ENCODE data around the gene DTHD1.

The DTHD1 gene

DNA sequence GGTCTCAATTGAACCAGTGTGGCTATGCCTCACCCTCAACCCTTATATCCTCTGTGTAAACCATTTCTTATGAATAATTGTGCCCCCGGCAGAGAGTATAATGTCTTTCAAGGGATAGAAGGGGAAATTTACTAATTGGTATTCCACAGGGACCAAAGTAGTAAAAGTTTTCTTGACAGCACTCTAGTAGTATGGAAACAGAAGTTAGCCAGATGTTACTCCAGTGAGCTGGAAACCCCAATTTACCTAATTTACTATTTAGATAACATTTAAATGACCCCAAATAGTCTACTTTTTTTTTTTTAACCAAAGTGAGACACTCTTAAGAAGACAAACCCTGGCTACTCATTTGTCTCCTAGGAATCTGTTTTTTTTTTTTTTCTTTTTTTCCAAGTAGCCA is 32.3 kb downstream of the DTHD1 start:
- no peak for DNase-seq (ENCODE audit: low read depth in 2 of 2)

DNA sequence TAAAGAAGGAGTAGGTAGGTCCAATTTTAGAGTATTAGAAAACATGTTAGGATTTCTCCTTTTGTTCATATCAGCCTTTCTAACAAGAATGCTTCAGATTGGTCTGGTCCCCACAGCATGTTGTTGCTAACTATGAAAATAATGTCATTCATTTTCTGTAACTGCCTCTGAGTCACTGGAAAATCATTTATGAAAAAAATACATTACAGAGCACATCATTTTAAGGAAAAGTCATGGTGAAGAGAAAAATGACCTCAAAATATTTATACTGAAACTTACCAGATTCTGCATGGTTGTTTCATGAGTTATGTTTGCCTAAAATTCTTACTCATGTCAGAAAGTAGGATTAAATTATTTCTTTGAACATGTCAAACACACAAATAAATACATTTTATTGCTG is 35.2 kb downstream of the DTHD1 start:
- DNase-seq (ENCODE audit: low read depth in 2 of 2) = no peak

- DNase-seq (ENCODE audit: low read depth in 2 of 2) = no peak
Observed at GRCh38 chr4:36317721-36318120, 36.3 kb downstream of the DTHD1 start.

- no peak for DNase-seq (ENCODE audit: low read depth in 2 of 2)
Observed at GRCh38 chr4:36320117-36320896, 38.9 kb downstream of the DTHD1 start.

DNA sequence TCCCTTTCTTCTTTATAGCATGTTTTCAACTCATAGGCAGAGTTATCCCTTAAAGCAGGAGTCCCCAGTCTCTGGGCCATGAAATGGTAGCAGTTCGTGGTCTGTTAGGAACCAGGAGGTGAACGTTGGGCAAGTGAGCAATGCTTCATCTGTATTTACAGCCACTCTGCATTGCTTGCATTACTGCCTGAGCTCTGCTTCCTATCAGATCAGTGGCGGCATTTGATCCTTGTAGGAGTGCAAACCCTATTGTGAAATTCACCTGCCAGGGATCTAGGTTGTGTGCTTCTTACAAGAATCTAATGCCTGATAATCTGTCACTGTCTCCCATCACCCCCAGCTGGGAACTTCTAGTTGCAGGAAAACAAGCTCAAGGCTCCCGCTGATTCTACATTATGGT is 39.8 kb downstream of the DTHD1 start:
- no peak for DNase-seq (ENCODE audit: low read depth in 2 of 2)

GRCh38 chr4:36322921-36323354 is 41.5 kb downstream of the DTHD1 start:
- DNase-seq (ENCODE audit: low read depth in 2 of 2) = no peak

- DNase-seq (ENCODE audit: low read depth in 2 of 2) = no peak
Observed at GRCh38 chr4:36323816-36324419, 42.5 kb downstream of the DTHD1 start.

DNA sequence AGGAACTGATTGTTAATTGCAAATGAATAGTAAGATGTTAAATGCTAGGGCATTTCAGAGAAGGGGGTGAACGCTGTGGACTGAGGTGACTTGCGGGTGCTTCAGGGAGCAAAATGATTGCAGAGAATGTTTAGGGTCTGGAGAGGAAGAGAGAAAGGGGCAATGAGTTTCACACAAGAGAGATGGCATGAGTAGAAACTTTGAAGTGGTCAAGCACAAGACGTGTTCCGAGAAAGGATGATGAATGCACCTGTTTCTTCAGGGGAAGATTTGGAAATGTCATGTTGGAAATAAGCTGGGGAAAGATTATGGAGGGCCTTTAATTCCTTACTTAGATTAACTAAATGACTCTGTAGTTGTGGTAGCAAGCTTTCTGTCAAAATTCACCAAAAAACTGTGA is 43.4 kb downstream of the DTHD1 start:
- DNase-seq (ENCODE audit: low read depth in 2 of 2) = no peak

- no peak for DNase-seq (ENCODE audit: low read depth in 2 of 2)
Observed at GRCh38 chr4:36325499-36325898, 44.1 kb downstream of the DTHD1 start.

DNA sequence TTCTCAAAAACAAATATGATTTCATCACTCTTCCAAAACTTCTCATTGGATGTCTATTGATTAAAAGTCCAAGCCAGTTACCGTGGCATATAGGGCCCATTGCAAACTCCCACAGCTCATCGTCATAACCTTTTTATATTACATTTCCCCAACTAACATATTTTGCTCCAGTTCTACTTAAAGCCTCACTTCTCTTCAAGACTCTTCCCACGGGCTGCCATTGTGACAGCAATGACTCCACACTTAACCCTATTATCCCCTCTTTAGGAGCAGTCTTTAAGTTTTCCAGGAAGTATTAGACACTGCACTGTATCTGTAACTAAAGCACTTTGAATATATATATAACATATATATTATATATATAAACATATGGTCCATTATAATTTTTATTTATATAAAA is 44.5 kb downstream of the DTHD1 start:
- no peak for DNase-seq (ENCODE audit: low read depth in 2 of 2)

DNA sequence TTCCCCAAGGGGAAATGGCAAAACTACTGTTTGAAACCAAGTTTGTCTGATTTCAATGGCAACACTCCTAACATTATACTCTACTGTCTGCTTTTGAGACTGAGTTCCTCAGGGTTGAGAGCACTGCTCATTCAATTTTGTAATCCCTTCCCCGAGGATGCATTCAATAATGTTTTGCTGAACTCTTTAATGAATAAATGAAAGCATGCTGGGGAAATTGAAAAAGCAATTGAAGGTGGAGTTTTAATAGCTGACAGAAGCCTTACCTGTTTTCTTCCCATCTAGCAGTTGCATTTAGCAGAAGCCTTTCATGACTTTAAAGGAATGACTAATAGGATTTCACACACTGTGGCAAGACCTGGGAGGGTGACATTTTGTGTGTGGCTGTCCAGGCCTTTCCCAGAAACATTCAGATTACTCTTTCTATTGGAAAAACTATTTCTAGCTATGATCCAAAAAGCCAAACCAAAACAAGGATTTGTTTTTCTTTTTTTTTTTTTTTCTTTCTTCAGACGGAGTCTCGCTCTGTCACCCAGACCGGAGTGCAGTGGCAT is 45.1 kb downstream of the DTHD1 start:
- no peak for DNase-seq (ENCODE audit: low read depth in 2 of 2)

- no peak for DNase-seq (ENCODE audit: low read depth in 2 of 2)
Observed at GRCh38 chr4:36327400-36327799, 46.0 kb downstream of the DTHD1 start.

DNA sequence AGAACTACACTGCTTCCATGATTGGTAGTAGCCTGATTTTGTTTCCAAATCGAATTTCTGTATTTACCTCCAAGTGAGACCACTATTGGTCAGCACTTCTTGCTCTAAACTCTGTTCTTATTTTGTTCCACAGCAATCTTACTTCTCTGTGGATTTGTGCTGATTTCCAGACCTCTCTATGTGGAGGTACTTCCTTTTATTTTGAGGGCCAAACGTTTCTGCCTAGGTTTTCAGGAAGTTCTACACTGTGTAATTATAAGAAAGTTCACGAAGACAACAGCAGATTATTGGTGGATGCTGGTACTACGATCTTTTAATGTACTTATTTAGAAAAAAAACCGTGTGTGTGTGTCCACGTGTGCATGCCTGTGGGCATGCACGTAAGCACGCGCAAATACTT is 46.7 kb downstream of the DTHD1 start:
- DNase-seq (ENCODE audit: low read depth in 2 of 2) = no peak

DNA sequence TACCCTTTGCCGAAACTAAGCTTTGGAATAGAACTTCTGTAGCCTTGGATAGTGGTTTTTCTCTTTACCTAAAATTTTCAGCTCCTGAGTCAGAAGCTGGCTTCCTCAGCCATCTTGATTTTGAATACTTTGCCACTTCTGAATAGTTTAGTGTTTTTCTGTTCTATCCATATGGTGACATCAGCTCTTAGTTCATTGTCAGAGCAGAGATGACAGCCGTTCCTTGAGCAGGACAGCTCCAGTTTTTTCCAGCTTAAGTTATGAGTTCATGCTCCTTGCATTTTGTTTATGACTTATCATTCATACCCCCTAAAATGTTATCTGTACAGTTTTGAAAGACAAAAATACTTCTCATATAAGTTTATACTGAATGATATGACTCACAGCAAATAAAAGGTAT is 47.8 kb downstream of the DTHD1 start:
- no peak for DNase-seq (ENCODE audit: low read depth in 2 of 2)

DNA sequence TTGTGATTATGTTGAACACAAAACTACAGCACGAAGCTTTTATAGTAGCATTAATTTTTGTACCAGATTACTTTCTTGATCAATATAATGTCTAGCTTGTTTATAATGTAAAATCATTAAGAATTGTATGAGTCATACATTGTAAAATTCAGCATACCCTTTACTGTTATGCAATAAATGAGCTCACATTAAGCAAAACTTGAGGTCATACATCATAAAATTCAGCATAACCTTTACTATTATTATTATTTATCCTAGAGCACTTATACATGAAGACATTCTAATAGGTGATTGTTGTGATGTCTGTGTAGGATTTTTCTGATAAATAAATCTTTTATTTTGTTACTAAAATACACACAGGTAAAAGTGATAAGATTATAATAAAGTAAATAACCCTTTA is 49.4 kb downstream of the DTHD1 start:
- no peak for DNase-seq (ENCODE audit: low read depth in 2 of 2)

- no peak for DNase-seq (ENCODE audit: low read depth in 2 of 2)
Observed at GRCh38 chr4:36332023-36332781, 50.8 kb downstream of the DTHD1 start.

- DNase-seq (ENCODE audit: low read depth in 2 of 2) = no peak
Observed at GRCh38 chr4:36332782-36333131, 51.3 kb downstream of the DTHD1 start.

- no peak for DNase-seq (ENCODE audit: low read depth in 2 of 2)
Observed at GRCh38 chr4:36333303-36333877, 52.0 kb downstream of the DTHD1 start.

- DNase-seq (ENCODE audit: low read depth in 2 of 2) = no peak
Observed at GRCh38 chr4:36337665-36338185, 56.3 kb downstream of the DTHD1 start.

DNA sequence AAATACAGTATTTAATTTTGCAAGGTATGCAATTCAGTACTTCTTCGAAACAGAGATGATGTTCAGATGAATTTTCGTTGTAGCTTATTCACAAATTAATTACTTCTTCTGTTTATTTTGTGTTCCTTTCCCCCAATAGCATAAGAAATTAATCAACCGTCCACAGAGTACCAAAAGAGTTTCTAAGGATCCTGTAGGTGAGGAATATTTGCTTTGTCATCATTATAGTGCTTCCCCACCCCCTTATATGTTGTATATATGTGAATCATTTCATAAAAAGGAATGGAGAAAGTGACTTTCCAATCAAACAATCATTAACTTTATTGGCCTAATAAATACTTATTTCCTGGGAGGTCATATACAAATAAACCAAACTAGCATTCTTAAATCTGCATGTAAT is 57.6 kb downstream of the DTHD1 start:
- no peak for DNase-seq (ENCODE audit: low read depth in 2 of 2)

DNA sequence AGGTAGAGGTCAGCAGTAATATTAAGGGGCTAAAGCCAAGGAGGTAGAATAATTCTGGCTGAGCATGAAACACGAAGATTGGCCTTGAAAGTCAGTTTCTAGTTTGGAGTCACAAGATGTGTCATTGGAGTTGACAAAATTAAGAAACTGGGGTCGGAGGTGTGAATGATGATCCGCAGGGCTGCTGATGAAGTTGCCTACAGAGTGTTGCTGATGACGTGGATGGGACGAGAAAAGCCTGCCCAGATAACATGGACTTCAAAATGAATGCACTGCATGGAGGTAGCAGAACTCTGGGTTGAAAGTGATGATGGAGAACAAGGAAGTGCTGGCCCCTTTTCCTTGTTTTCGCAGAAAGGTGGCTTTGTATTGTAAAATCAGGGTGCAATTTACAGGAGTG is 60.5 kb downstream of the DTHD1 start:
- DNase-seq (ENCODE audit: low read depth in 2 of 2) = no peak
